Neural progenitor cell (in vitro differentiated cells): ENCODE measurements around the gene EFCAB8. TPM values are rescaled to one million over a fixed set of nuclear protein-coding genes. Genes with fewer than 3 reads are reported as not detected.

Experiments
- DNase-seq: peaks from one replicate; pipeline ENCODE4 v3.0.0-alpha.2; 2016; ENCODE audit warnings: low spot score
- H2AFZ ChIP-seq: fragments of 200-600 bp; sonication (generic); replicated peaks from 2 replicates; pipeline ENCODE4 v1.6.1; 2016; ENCODE audit warnings: antibody characterized with exemption
- H3F3A ChIP-seq: fragments of 200-600 bp; sonication (generic); 2 replicates; pipeline ENCODE4 v1.6.1; 2016; ENCODE audit warnings: antibody characterized with exemption, low read depth
- H3K27ac ChIP-seq: fragments of 200-600 bp; sonication (generic); 2 replicates; pipeline ENCODE4 v1.5.1; 2016; ENCODE audit warnings: mild to moderate bottlenecking
- H3K27me3 ChIP-seq: fragments of 200-600 bp; sonication (generic); 2 replicates; pipeline ENCODE4 v1.6.1; 2016; ENCODE audit warnings: mild to moderate bottlenecking, moderate library complexity
- H3K36me3 ChIP-seq: fragments of 200-600 bp; sonication (generic); 2 replicates; pipeline ENCODE4 v1.5.1; 2016
- H3K4me1 ChIP-seq: fragments of 200-600 bp; sonication (generic); 2 replicates; pipeline ENCODE4 v1.6.1; 2016; ENCODE audit warnings: mixed run types
- H3K4me2 ChIP-seq: fragments of 200-600 bp; sonication (generic); 2 replicates; pipeline ENCODE4 v1.6.1; 2016
- H3K4me3 ChIP-seq: fragments of 200-600 bp; sonication (generic); 2 replicates; pipeline ENCODE4 v1.5.1; 2016
- H3K79me2 ChIP-seq: fragments of 200-600 bp; sonication (generic); 2 replicates; pipeline ENCODE4 v1.6.1; 2016; ENCODE audit warnings: low read depth
- H3K9ac ChIP-seq: fragments of 200-600 bp; sonication (generic); 2 replicates; pipeline ENCODE4 v1.6.1; 2016
- H3K9me3 ChIP-seq: fragments of 200-600 bp; sonication (generic); 2 replicates; pipeline ENCODE4 v1.5.1; 2016; ENCODE audit warnings: low read depth
- H4K20me1 ChIP-seq: fragments of 200-600 bp; sonication (generic); 2 replicates; pipeline ENCODE4 v1.6.1; 2016; ENCODE audit warnings: low read depth
- H3K27ac Mint-ChIP-seq: 3 replicates; pipeline ENCODE4 v1.8.0; 2021; ENCODE audit warnings: mixed read lengths
- H3K27me3 Mint-ChIP-seq: 2 replicates; pipeline ENCODE4 v1.8.0; 2022; ENCODE audit warnings: low read depth, mild to moderate bottlenecking, inconsistent platforms, moderate library complexity, mixed read lengths; ENCODE audit not compliant: insufficient read depth
- H3K36me3 Mint-ChIP-seq: 3 replicates; pipeline ENCODE4 v1.8.0; 2021; ENCODE audit warnings: mixed read lengths
- H3K4me1 Mint-ChIP-seq: 3 replicates; pipeline ENCODE4 v1.8.0; 2021; ENCODE audit warnings: mixed read lengths
- H3K4me3 Mint-ChIP-seq: 3 replicates; pipeline ENCODE4 v1.8.0; 2021; ENCODE audit warnings: mild to moderate bottlenecking, moderate library complexity, mixed read lengths
- H3K9me3 Mint-ChIP-seq: 3 replicates; pipeline ENCODE4 v1.8.0; 2020; ENCODE audit warnings: mixed read lengths
- CTCF ChIP-seq: fragments of 200-600 bp; sonication (generic); IDR thresholded peaks from 2 replicates; pipeline ENCODE4 v1.5.1; 2017; ENCODE audit warnings: antibody characterized with exemption, mild to moderate bottlenecking
- EZH2 ChIP-seq: fragments of 200-600 bp; sonication (generic); IDR thresholded peaks from 2 replicates; pipeline ENCODE4 v1.6.1; 2017; ENCODE audit warnings: antibody characterized with exemption, mild to moderate bottlenecking, moderate library complexity
- EZH2phosphoT487 ChIP-seq: fragments of 200-600 bp; sonication (generic); IDR thresholded peaks from 2 replicates; pipeline ENCODE4 v1.6.1; 2017; ENCODE audit warnings: antibody characterized with exemption
- total RNA-seq: library from RNA; depleted of rRNA; stranded (reverse); fragments of >200 nt; gene quantifications from 2 replicates; pipeline ENCODE4 v1.2.3, GENCODE V29; 2015; ENCODE audit warnings: low replicate concordance

Gene EFCAB8
- total RNA-seq, 1 donor from 2014 or later, result not detected

- no peak overlapping the region for H3K27ac ChIP-seq
- no peaks in the 10 kb centered on the region for H3K27me3 ChIP-seq
- TF ChIP-seq CTCF, result no peak
- no peak for TF ChIP-seq EZH2phosphoT487
- no peak for TF ChIP-seq EZH2
- no peaks in the 10 kb centered on the region for H4K20me1 ChIP-seq
- H3K27ac Mint-ChIP-seq, result no peak overlapping the region
- no peak for DNase-seq
- H3K9me3 Mint-ChIP-seq, result no peaks in the 10 kb centered on the region
- H3K4me2 ChIP-seq, result no peak overlapping the region
- no peaks in the 10 kb centered on the region for H3K36me3 Mint-ChIP-seq
- H3K79me2 ChIP-seq, result no peaks in the 10 kb centered on the region
- no peaks in the 10 kb centered on the region for H3K4me1 Mint-ChIP-seq
- no peak overlapping the region for H3K4me3 Mint-ChIP-seq
- no peaks in the 10 kb centered on the region for H3K4me1 ChIP-seq
- H3F3A ChIP-seq, result no peaks in the 10 kb centered on the region
- H3K9ac ChIP-seq, result no peak overlapping the region
- no peaks in the 10 kb centered on the region for H3K36me3 ChIP-seq
- H3K9me3 ChIP-seq, result no peaks in the 10 kb centered on the region
- H2AFZ ChIP-seq, result no peak overlapping the region
- no peak overlapping the region for H3K4me3 ChIP-seq
- peaks cover 7% of the 10 kb centered on the region for H3K27me3 Mint-ChIP-seq
These were observed 13.0 kb downstream of the EFCAB8 start for GRCh38 chr20:32871627-32872160.

DNA sequence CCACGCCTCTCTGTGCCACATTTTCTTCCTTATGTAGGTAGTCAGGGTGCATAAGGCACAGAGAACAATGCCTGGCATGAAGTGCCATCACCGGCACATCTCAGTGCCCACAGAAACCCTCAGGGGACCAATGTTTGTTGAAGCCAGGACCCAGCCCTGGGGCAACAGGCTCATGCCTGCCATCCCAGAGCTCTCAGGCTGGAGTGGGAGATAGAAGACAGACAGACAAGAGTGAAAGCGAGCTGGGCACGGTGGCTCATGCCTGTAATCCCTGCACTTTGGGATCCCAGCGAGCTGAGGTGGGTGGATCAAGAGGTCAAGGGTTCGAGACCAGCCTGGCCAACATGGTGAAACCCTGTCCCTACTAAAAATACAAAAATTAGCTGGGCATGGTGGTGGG lies 13.5 kb downstream of the EFCAB8 start:
- no peak overlapping the region for H3K27ac Mint-ChIP-seq
- no peak overlapping the region for H3K4me2 ChIP-seq
- H3K36me3 Mint-ChIP-seq, result no peaks in the 10 kb centered on the region
- no peaks in the 10 kb centered on the region for H3K79me2 ChIP-seq
- no peak overlapping the region for H2AFZ ChIP-seq
- H3K36me3 ChIP-seq, result no peaks in the 10 kb centered on the region
- no peaks in the 10 kb centered on the region for H4K20me1 ChIP-seq
- H3K27me3 Mint-ChIP-seq, result peaks cover 7% of the 10 kb centered on the region
- H3K27ac ChIP-seq, result no peak overlapping the region
- TF ChIP-seq EZH2 (no peak), EZH2phosphoT487 (no peak), CTCF (no peak)
- no peaks in the 10 kb centered on the region for H3K4me1 Mint-ChIP-seq
- no peak for DNase-seq
- H3K9ac ChIP-seq, result no peak overlapping the region
- H3K4me3 Mint-ChIP-seq, result no peak overlapping the region
- H3K9me3 Mint-ChIP-seq, result no peaks in the 10 kb centered on the region
- H3K27me3 ChIP-seq, result no peaks in the 10 kb centered on the region
- H3K4me1 ChIP-seq, result no peaks in the 10 kb centered on the region
- no peak overlapping the region for H3K4me3 ChIP-seq
- H3F3A ChIP-seq, result no peaks in the 10 kb centered on the region
- H3K9me3 ChIP-seq, result no peaks in the 10 kb centered on the region

- H3K27ac ChIP-seq, result no peak overlapping the region
- H3K4me2 ChIP-seq, result no peak overlapping the region
- H3K9me3 ChIP-seq, result no peaks in the 10 kb centered on the region
- H3K9me3 Mint-ChIP-seq, result no peaks in the 10 kb centered on the region
- no peak overlapping the region for H2AFZ ChIP-seq
- peaks cover 3% of the 10 kb centered on the region for H3K4me1 Mint-ChIP-seq
- H3K36me3 ChIP-seq, result no peaks in the 10 kb centered on the region
- no peaks in the 10 kb centered on the region for H3K36me3 Mint-ChIP-seq
- H3K27me3 Mint-ChIP-seq, result peaks cover 7% of the 10 kb centered on the region
- no peak overlapping the region for H3K9ac ChIP-seq
- H3K4me3 Mint-ChIP-seq, result no peak overlapping the region
- H3K27me3 ChIP-seq, result no peaks in the 10 kb centered on the region
- no peak overlapping the region for H3K27ac Mint-ChIP-seq
- no peaks in the 10 kb centered on the region for H4K20me1 ChIP-seq
- H3K4me3 ChIP-seq, result no peak overlapping the region
- H3F3A ChIP-seq, result no peaks in the 10 kb centered on the region
- H3K79me2 ChIP-seq, result no peaks in the 10 kb centered on the region
- TF ChIP-seq CTCF (no peak), EZH2 (no peak), EZH2phosphoT487 (no peak)
- no peaks in the 10 kb centered on the region for H3K4me1 ChIP-seq
- DNase-seq, result no peak
These were observed 16.9 kb downstream of the EFCAB8 start for GRCh38 chr20:32875673-32876072.
